Limb (tissue), 2 donors: ENCODE data around the gene SLC25A11.

Source experiments
- DNase-seq, 2 donors: peaks; one replicate each; pipeline ENCODE4 v3.0.0-alpha.2; 2016; ENCODE audit errors: extremely low spot score in 2 of 2

SLC25A11 gene

GRCh38 chr17:4896332-4897197 is 43.3 kb downstream of the SLC25A11 start:
- DNase-seq: peak in 1 of 2 donors; percentile 28

DNA sequence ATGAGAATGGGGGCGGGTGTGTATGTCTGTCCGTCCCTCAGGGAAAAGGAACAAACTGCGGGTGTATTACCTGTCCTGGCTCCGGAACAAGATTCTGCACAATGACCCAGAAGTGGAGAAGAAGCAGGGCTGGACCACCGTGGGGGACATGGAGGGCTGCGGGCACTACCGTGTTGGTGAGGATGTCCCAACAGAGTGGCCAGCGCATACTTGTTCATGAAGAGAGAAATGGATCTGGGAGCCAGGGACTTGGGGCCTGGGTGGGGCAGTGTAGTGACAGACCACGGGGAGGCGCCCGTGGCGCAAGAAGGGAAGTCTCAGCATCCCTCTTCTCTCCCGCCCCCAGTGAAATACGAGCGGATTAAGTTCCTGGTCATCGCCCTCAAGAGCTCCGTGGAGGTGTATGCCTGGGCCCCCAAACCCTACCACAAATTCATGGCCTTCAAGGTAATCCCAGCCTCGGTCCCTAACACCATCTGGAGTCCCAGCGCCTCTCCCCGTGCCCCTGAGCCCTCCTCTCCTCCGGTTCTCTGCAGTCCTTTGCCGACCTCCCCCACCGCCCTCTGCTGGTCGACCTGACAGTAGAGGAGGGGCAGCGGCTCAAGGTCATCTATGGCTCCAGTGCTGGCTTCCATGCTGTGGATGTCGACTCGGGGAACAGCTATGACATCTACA is 44.1 kb downstream of the SLC25A11 start:
- peak in 1 of 2 donors; percentile 37 for DNase-seq

DNA sequence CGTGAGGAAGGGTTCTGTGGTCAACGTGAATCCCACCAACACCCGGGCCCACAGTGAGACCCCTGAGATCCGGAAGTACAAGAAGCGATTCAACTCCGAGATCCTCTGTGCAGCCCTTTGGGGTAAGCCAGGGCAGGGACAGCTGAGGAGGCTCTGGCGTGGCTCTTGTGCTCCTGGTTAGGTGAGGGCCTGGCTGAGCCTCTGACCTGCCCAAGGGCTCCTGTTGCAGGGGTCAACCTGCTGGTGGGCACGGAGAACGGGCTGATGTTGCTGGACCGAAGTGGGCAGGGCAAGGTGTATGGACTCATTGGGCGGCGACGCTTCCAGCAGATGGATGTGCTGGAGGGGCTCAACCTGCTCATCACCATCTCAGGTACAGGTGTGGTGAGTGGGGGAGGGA is 44.7 kb downstream of the SLC25A11 start:
- DNase-seq: no peak

- DNase-seq: no peak
Measured at GRCh38 chr17:4893721-4894560, 45.9 kb downstream of the SLC25A11 start.

DNA sequence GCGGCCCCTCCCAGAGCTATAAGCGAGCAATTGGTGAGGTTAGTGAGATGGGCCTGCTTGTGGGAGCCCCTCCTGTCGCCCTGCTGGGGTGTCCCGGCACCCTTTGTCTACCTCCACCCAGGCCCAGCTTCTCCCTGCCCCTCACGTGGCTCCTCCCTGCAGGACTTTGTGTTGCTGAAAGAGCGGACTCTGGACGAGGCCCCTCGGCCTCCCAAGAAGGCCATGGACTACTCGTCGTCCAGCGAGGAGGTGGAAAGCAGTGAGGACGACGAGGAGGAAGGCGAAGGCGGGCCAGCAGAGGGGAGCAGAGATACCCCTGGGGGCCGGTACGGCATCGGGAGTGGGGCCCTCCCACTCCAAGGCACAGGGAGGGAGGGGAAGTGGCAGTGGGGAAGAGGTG is 46.6 kb downstream of the SLC25A11 start:
- DNase-seq: no peak

GRCh38 chr17:4892499-4893221 is 47.2 kb downstream of the SLC25A11 start:
- DNase-seq: no peak

GRCh38 chr17:4891411-4892410 is 48.1 kb downstream of the SLC25A11 start:
- no peak for DNase-seq

- DNase-seq: no peak
Measured at GRCh38 chr17:4887581-4887980, 52.3 kb downstream of the SLC25A11 start.
